Measurements from ENCODE around the gene AGBL1.

DNA sequence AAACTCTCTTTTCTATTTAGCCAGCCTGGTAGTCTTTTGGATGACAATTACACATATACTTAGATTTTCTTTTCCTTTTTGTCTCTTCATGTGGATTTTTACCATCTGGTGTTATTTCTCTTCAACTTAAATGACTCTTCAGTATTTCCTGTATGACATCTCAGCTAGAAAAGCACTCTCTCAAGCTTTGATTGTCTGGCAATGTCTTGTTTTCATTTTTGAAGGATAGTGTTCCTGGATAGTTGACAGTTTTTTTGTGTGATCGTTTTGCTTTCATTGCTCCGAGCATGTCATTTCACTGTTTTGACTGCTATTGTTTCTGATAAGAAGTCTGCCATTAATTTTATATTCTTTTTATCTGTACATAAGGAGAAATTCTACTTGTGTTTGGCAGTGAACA lies 766.4 kb downstream of the AGBL1 start:
- TF ChIP-seq, protein P1, sequence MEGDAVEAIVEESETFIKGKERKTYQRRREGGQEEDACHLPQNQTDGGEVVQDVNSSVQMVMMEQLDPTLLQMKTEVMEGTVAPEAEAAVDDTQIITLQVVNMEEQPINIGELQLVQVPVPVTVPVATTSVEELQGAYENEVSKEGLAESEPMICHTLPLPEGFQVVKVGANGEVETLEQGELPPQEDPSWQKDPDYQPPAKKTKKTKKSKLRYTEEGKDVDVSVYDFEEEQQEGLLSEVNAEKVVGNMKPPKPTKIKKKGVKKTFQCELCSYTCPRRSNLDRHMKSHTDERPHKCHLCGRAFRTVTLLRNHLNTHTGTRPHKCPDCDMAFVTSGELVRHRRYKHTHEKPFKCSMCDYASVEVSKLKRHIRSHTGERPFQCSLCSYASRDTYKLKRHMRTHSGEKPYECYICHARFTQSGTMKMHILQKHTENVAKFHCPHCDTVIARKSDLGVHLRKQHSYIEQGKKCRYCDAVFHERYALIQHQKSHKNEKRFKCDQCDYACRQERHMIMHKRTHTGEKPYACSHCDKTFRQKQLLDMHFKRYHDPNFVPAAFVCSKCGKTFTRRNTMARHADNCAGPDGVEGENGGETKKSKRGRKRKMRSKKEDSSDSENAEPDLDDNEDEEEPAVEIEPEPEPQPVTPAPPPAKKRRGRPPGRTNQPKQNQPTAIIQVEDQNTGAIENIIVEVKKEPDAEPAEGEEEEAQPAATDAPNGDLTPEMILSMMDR (IDR thresholded peaks at IDR 0.05; ENCODE audit: low read depth, low read length, missing input control): no peak
- TF ChIP-seq YY1 (IDR thresholded peaks at IDR 0.05) (no peak), SP1 (IDR thresholded peaks at IDR 0.05) (no peak), TAF1 (conservative IDR thresholded peaks at IDR 0.05) (no peak), GABPA (IDR thresholded peaks at IDR 0.05 in 1 of 2, conservative IDR thresholded peaks at IDR 0.05 in 1 of 2) (no peak)
- TF ChIP-seq, protein P2, sequence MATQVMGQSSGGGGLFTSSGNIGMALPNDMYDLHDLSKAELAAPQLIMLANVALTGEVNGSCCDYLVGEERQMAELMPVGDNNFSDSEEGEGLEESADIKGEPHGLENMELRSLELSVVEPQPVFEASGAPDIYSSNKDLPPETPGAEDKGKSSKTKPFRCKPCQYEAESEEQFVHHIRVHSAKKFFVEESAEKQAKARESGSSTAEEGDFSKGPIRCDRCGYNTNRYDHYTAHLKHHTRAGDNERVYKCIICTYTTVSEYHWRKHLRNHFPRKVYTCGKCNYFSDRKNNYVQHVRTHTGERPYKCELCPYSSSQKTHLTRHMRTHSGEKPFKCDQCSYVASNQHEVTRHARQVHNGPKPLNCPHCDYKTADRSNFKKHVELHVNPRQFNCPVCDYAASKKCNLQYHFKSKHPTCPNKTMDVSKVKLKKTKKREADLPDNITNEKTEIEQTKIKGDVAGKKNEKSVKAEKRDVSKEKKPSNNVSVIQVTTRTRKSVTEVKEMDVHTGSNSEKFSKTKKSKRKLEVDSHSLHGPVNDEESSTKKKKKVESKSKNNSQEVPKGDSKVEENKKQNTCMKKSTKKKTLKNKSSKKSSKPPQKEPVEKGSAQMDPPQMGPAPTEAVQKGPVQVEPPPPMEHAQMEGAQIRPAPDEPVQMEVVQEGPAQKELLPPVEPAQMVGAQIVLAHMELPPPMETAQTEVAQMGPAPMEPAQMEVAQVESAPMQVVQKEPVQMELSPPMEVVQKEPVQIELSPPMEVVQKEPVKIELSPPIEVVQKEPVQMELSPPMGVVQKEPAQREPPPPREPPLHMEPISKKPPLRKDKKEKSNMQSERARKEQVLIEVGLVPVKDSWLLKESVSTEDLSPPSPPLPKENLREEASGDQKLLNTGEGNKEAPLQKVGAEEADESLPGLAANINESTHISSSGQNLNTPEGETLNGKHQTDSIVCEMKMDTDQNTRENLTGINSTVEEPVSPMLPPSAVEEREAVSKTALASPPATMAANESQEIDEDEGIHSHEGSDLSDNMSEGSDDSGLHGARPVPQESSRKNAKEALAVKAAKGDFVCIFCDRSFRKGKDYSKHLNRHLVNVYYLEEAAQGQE (IDR thresholded peaks at IDR 0.05): no peak
